HG02870 (cell line): ENCODE results near the gene ABCB9.

Experiments
- ATAC-seq: cut with Tn5 transposase; IDR thresholded peaks from one replicate; pipeline ENCODE4 v1.9.1; 2021; ENCODE audit warnings: mild to moderate bottlenecking, moderate library complexity; ENCODE audit not compliant: unreplicated experiment

Gene ABCB9

GRCh38 chr12:122884091-122884826 lies 82.0 kb downstream of the ABCB9 start:
- ATAC-seq, result no peak

DNA sequence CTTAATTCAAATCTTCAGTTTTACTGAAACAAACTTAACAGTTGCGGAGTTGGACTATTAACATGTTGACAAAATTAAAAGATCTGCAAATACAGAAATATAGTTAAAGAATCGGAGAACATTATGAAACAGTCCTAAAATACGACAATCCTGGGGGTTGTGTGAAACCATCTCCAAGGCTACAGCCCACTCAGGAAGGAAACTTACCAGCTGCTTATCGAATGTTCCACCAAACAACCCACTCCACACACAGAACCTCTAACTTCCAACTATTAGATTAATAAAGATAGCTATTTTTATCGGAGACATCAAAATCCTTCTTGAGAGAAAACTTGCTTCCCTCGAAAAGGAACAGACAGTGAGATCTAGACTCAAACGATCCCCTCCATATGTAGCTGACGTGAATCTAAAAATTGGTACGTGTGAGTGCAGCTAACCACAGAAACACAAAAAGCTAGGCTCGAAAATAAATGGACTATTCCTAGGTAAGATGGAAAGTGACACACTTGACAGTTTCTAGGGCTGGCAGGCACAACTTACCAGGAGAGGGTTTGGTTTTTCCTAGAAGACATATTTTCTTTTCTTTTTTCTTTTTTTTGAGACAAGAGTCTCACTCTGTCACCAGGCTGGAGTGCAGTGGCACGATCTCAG lies 83.2 kb downstream of the ABCB9 start:
- no peak for ATAC-seq

DNA sequence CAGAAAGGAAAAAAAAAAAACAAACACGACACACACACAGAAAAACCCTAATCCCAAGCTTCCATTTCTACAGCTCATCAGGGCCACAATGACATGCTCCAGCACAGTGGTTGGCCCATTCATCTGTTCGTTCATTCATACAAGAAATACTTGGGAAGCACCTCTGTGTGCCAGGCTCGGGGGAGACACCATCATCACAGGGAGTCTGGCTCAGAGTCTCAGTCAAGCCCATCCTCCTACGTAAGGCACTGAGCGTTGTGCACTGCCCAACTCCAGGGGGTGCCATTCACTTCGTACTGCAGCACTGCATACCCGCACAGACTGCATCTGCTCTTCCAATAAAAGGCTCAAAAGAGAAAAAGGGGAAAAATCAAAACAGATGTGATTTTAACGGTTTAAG lies 85.6 kb downstream of the ABCB9 start:
- ATAC-seq, result no peak

DNA sequence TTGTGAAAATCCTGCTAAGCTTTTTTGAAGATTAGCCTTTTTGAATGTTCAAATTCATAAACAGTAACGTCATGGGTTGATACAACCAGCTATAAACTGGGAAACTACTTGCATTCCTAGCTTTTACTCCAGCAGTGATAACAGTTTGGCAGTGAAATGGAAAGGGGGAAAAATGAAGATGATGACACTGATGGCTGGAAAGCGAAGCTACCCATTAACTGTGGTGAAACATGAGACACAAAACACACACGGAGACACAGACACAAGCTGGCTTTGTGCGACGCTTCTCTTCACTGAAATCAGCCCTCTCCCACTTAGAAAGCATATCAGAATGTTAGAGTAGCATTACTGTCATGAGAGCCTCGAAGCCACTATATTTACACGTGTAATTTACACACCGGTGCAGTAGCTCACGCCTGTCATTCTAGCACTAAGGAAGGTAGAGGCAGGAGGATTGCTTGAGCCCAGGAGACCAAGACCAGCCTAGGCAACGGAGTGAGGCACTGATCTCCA lies 86.1 kb downstream of the ABCB9 start:
- ATAC-seq, result no peak
